ENCODE data around the gene GJB5. TPM values are rescaled to one million over a fixed set of nuclear protein-coding genes. Genes with fewer than 3 reads are reported as not detected.

GJB5 gene
- not detected in 2 replicates for total RNA-seq

GRCh38 chr1:34754964-34755637 lies at the start of gene GJB5:
GJB5 (plus strand) TSS chr1:34755047; CDS start chr1:34757331, 2,284 bp downstream.

DNA sequence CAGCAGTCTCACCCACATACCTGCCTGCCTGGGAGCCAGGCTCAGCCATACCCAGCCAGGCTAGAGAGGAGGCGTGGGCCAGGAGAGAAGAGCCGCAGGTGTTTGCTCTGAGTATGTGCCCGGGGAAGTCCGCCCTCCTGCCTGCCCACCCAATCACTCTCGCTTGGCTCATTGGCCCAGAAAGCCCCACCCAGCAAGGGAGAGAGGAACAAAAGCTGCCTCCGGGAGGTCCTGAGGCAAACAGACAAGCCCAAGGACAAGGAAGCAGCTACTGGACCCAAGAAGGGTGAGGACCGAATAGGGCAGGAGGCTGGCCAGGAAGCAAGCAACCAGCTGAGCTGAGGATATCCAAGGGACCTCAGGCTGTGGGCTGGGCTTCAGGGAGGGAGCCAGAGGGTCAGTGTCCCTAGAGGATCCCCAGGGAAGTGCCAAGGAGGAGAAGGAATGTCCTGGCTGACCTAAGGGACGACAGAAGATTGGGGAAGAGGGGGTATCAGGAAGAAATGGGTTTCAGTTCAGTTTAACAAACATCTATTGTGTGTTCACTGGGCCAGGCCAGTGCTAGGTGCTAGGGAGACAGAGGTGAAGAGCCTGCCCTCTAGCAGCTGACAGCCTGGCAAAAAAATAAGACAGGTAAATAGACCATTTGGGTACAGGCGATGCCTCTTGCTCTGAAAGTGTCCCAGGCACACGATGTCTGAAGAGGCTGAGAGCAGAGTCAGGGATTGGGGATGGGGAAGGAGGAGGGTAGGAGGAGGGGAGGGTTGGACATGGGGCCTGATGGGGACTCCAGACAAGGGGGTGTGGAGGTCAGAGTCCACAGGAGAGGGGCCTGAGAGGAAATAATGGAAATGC lies 4.9 kb downstream of the GJB5 start, which contains the start of gene GJB4:
GJB4 (plus strand) TSS at position 238 of the 855 bp plus-strand sequence. CDS start 1,515 bp downstream, outside the sequence.

DNA sequence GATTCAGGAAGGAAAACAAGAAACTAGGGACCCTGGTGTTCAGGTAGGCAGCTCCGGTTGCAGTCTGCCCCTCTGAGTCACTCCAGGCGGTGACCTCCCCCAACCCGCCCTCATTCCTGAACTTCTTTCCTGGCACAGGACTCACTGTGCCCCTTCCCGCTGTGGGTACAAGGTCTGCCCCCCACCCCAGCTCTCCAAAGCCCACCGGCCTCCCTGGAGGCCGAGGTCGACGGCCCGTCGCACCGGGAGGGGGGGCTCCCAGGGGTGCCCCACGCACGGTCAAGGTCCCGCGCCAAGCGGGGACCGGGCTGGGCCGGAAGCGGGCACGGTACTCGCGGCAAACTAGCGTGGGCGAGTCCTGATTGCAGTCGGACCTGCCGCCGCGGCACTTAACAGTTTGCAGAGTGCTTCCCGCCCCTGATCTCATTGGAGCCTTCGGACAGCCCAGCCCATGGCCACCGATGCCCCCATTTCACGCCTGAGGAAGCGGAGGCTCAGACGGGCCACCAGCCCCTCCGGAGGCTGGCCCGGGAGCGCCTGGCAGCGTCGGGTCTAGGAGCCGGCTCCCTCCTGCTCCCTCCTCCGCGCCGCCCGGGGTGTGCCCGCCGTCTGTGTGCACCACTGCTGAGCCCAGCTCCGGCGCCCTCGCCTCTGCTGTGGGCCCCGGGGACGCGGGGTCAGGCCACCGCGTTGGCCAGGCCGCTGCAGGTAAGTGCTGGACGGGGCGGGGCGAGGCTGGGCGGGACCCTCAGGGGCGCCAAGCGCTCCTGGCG lies 26.4 kb downstream of the GJB5 start, which contains the start of gene GJB3:
GJB3 (plus strand) TSS at position 144 of the 773 bp plus-strand sequence. CDS start 3,549 bp downstream, outside the sequence.

DNA sequence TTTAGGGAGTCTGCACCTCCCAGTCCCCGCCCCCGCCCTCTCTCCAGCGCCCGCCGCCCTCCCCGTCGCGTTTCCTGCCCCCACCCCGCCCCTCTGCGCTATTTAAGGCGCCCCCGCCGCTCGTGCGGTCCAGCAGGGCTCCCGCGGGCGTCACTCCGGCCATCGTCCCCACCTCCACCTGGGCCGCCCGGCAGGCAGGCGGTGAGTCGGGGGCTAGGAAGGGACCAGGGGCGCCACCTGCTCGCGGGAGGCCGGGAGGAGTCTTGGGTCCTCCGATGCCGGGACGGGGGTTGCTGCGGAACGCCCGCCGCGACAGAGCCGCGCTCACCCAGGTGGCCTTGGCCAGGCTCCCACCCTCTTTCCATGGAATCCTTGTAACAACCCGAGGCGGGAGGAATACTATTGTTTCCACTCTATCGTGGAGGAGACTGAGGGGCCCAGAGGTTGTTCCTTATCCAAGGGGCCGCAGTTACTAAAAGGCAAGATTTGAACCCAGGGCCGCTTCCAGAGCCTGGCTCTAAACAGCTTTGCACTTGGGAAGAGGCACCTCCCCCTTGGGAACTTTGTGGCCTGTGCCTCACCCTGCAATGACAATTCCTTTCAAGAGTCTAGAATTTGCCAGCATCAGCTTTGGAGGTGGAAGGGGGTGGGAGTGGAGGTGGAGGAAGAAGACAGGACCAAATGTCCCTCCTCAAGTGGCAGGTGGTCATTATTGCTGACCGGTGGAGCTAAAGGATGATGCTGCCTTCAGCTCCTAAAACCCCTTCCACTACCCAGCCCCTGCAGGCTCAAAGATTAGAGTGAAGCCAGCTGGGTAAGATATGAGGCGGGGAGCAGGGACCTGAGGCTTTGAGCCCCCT lies 38.3 kb downstream of the GJB5 start, which contains the start of gene GJA4:
GJA4 (plus strand) TSS at position 132 of the 860 bp plus-strand sequence. CDS start 1,215 bp downstream, outside the sequence.

Other genes with a start within 250 kb of the GJB5 start
- gene GJB4, start 4.7 kb downstream of the GJB5 start, total RNA-seq, result not detected in 2 replicates
- not detected in 2 replicates for gene GJB3, start 26.2 kb downstream of the GJB5 start, total RNA-seq
- gene GJA4, start 38.0 kb downstream of the GJB5 start, total RNA-seq, result 11.4 and 35.9 TPM in 2 replicates
- 39.7 and 50.0 TPM in 2 replicates for gene SMIM12, start 104.7 kb downstream of the GJB5 start, total RNA-seq
- gene DLGAP3, start 174.6 kb downstream of the GJB5 start, total RNA-seq, result 0.07 and 0.13 TPM in 2 replicates
- 16.4 and 20.7 TPM in 2 replicates for gene TMEM35B, start 230.3 kb downstream of the GJB5 start, total RNA-seq

Measured in thoracic aorta endothelial cell (primary cell).